SU-DHL-6 (cell line): ENCODE data around the gene KRTAP17-1.

Source experiments
- EZH2phosphoT487 ChIP-seq: fragments of 200-600 bp; sonication (generic), shearing (Covaris generic); conservative IDR thresholded peaks from 2 replicates; pipeline ENCODE4 v1.6.1; 2018; ENCODE audit warnings: mild to moderate bottlenecking, antibody characterized with exemption, low read length, moderate library complexity, mixed read lengths
- TF ChIP-seq, protein P1 (sequence below): fragments of 200-600 bp; sonication (generic); IDR thresholded peaks from one replicate; pipeline ENCODE4 v1.5.1; 2017; ENCODE audit warnings: antibody characterized with exemption, mild to moderate bottlenecking, low read length, moderate library complexity; ENCODE audit not compliant: insufficient read depth, poor library complexity, severe bottlenecking

DNA sequence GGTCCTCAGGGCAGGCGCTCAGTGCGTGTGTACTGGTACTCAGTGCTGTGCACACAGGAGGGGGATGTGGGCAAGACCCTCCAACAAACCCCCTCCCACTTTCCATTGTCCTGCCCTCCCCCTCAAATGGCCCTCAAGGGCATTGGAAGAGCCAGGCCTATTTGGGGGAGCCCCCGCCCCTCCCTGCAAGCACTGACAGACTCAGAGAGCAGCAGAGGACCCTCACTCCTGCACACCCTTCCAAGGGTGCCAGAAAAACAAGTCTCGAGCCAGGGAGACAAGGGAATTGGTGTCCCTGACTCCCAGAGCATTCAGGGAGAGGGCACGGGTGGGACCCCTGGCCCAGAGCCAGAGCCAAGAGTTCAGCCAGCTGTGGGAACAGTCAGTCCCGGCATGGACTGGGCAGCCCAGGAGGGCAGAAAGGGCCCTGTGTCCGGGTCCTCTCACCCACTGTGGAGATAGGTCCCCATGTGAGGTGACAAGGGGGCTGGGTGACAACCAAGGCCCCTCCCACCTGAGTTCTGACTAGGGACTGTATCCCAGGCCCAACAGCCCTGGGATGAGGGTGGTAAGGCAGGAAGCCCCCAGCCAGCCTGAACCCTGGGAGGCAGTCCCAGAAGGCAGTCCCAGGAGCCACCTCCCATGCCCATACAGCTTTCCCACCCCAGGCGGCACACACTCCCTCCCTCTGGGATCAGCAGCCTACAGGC lies 12.1 kb upstream of the KRTAP17-1 start:
- no peak for TF ChIP-seq EZH2phosphoT487
- TF ChIP-seq, protein P1, sequence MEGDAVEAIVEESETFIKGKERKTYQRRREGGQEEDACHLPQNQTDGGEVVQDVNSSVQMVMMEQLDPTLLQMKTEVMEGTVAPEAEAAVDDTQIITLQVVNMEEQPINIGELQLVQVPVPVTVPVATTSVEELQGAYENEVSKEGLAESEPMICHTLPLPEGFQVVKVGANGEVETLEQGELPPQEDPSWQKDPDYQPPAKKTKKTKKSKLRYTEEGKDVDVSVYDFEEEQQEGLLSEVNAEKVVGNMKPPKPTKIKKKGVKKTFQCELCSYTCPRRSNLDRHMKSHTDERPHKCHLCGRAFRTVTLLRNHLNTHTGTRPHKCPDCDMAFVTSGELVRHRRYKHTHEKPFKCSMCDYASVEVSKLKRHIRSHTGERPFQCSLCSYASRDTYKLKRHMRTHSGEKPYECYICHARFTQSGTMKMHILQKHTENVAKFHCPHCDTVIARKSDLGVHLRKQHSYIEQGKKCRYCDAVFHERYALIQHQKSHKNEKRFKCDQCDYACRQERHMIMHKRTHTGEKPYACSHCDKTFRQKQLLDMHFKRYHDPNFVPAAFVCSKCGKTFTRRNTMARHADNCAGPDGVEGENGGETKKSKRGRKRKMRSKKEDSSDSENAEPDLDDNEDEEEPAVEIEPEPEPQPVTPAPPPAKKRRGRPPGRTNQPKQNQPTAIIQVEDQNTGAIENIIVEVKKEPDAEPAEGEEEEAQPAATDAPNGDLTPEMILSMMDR = no peak
